HepG2 (cell line): ENCODE results near the gene TMEM238. TPM values are rescaled to one million over a fixed set of nuclear protein-coding genes. Genes with fewer than 3 reads are reported as not detected.

Experiments used
- HMGXB3 ChIP-seq: sonication (generic); formaldehyde crosslinking; IDR thresholded peaks from 2 replicates; pipeline ENCODE4 v1.4.0; 2020; ENCODE audit warnings: missing genetic modification reagents, borderline replicate concordance
- NR3C1 ChIP-seq: sonication (generic); formaldehyde crosslinking; IDR thresholded peaks from 2 replicates; pipeline ENCODE4 v1.4.0; 2020; ENCODE audit warnings: missing genetic modification reagents
- SKI ChIP-seq: fragments of 450-650 bp; IDR thresholded peaks from one replicate; pipeline ENCODE4 v1.6.1; 2018; ENCODE audit warnings: mild to moderate bottlenecking; ENCODE audit not compliant: partially characterized antibody
- SMYD3 ChIP-seq: sonication (generic); formaldehyde crosslinking; IDR thresholded peaks from 2 replicates; pipeline ENCODE4 v1.8.1; 2023; ENCODE audit warnings: mild to moderate bottlenecking, missing genetic modification reagents
- SSRP1 ChIP-seq: IDR thresholded peaks from 2 replicates; pipeline ENCODE4 v1.6.1; 2016; ENCODE audit warnings: control low read depth
- TCF7L2 ChIP-seq: IDR thresholded peaks from 2 replicates; pipeline ENCODE4 v1.6.1; 2011; ENCODE audit warnings: mild to moderate bottlenecking, low read depth, low read length, moderate library complexity
- ZC3H4 ChIP-seq: sonication (generic); formaldehyde crosslinking; IDR thresholded peaks from 2 replicates; pipeline ENCODE4 v1.4.0; 2020; ENCODE audit warnings: missing genetic modification reagents, borderline replicate concordance
- ZFP41 ChIP-seq: sonication (generic); formaldehyde crosslinking; IDR thresholded peaks from 2 replicates; pipeline ENCODE4 v1.4.0; 2020; ENCODE audit warnings: mild to moderate bottlenecking, missing genetic modification reagents, borderline replicate concordance
- ZNF282 ChIP-seq: fragments of 450-650 bp; IDR thresholded peaks from 2 replicates; pipeline ENCODE4 v1.6.1; 2018; ENCODE audit not compliant: partially characterized antibody
- ZNF3 ChIP-seq: IDR thresholded peaks from 2 replicates; pipeline ENCODE4 v1.7.0; 2017; ENCODE audit warnings: inconsistent platforms
- ZNF790 ChIP-seq: sonication (generic); formaldehyde crosslinking; IDR thresholded peaks from 2 replicates; pipeline ENCODE4 v1.8.0; 2022; ENCODE audit warnings: missing genetic modification reagents, mild to moderate bottlenecking, borderline replicate concordance
- ZSCAN29 ChIP-seq: sonication (generic); formaldehyde crosslinking; conservative IDR thresholded peaks from 2 replicates; pipeline ENCODE4 v1.4.0; 2020; ENCODE audit warnings: mild to moderate bottlenecking, missing genetic modification reagents
- polyA plus RNA-seq, 8 experiments: library from polyadenylated mRNA; depleted of rRNA in 3 of 8; stranded (reverse) in 7 of 8; unstranded in 1 of 8; fragments of >200 nt; fragmentation: Illumina TruSeq in 4 of 8; extraction: Trizol in 4 of 8; gene quantifications; 2 replicates each; pipeline versions ENCODE4 v1.2.1 to v1.2.3, GENCODE V29; 2011 to 2016; ENCODE audit warnings: low read depth in 4 of 8, missing spikeins in 1 of 8, mixed read lengths in 1 of 8; ENCODE audit not compliant: insufficient read depth in 1 of 8
- total RNA-seq, 5 experiments: library from RNA; depleted of rRNA; stranded (reverse); fragments of >200 nt; fragmentation: Illumina TruSeq; extraction: Trizol; gene quantifications; 2 replicates each; pipeline ENCODE4 v1.2.3, GENCODE V29; 2016; ENCODE audit warnings: low read depth in 1 of 5
- TF ChIP-seq, protein P1 (sequence below): sonication (generic); formaldehyde crosslinking; IDR thresholded peaks from 2 replicates; pipeline ENCODE4 v1.4.0; 2020; ENCODE audit warnings: mild to moderate bottlenecking, missing genetic modification reagents
- TF ChIP-seq, protein P2 (sequence below): sonication (generic); formaldehyde crosslinking; IDR thresholded peaks from 2 replicates; pipeline ENCODE4 v1.4.0; 2020; ENCODE audit warnings: mild to moderate bottlenecking, missing genetic modification reagents
- TF ChIP-seq, protein P3 (sequence below): sonication (generic); formaldehyde crosslinking; IDR thresholded peaks from 2 replicates; pipeline ENCODE4 v1.8.0; 2022; ENCODE audit warnings: mild to moderate bottlenecking, missing genetic modification reagents; ENCODE audit not compliant: insufficient replicate concordance

Gene TMEM238
- total and polyA plus RNA-seq, 2 of the 13 experiments (the other 11 are each of a cell fraction or from before 2014, with no cell fraction given), result not detected

GRCh38 chr19:55384920-55385723, 1.0 kb upstream of the TMEM238 start (continued):
- TF ChIP-seq, protein P1, sequence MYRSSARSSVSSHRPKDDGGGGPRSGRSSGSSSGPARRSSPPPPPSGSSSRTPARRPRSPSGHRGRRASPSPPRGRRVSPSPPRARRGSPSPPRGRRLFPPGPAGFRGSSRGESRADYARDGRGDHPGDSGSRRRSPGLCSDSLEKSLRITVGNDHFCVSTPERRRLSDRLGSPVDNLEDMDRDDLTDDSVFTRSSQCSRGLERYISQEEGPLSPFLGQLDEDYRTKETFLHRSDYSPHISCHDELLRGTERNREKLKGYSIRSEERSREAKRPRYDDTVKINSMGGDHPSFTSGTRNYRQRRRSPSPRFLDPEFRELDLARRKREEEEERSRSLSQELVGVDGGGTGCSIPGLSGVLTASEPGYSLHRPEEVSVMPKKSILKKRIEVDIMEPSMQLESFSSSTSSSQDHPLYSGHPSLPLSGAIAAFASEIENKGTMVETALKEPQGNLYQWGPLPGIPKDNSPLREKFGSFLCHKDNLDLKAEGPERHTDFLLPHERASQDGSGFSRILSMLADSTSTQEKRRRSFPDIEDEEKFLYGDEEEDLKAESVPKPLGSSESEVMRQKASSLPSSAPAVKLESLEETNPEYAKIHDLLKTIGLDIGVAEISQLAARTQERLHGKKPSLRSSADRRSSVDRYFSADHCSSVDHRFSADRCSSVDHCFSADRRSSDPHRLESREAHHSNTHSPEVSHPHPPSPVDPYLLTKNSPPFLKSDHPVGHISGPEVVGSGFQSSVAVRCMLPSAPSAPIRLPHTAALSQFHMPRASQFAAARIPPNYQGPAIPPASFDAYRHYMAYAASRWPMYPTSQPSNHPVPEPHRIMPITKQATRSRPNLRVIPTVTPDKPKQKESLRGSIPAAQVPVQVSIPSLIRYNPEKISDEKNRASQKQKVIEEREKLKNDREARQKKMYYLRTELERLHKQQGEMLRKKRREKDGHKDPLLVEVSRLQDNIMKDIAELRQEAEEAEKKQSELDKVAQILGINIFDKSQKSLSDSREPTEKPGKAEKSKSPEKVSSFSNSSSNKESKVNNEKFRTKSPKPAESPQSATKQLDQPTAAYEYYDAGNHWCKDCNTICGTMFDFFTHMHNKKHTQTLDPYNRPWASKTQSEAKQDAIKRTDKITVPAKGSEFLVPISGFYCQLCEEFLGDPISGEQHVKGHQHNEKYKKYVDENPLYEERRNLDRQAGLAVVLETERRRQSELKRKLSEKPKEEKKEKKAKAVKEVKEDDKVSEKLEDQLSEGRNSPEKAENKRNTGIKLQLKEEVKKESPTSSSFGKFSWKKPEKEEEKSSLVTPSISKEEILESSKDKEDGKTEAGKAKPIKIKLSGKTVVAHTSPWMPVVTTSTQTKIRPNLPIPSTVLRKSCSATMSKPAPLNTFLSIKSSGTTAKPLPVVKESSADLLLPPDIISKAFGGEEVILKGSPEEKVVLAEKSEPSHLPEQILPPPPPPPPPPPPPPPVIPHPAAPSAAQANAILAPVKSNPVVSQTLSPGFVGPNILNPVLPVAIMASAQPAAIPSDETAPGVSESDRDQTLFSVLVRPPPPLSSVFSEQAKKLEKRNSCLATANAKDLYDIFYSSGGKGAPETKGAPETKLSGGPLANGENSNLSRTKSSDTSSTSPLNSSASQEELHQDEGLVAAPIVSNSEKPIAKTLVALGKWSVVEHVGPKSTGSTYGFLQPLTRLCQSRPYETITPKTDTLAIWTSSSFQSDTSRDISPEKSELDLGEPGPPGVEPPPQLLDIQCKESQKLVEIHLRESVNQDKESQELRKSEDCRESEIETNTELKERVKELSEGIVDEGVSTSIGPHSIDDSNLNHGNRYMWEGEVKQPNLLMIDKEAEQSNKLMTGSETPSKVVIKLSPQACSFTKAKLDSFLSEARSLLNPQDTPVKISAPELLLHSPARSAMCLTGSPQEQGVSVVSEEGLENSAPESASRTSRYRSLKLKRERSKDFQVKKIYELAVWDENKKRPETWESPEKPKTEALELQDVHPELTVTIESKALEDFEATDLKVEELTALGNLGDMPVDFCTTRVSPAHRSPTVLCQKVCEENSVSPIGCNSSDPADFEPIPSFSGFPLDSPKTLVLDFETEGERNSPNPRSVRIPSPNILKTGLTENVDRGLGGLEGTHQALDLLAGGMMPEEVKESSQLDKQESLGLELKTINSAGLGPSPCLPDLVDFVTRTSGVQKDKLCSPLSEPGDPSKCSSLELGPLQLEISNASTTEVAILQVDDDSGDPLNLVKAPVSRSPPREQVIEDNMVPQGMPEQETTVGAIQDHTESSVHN (CRISPR knock-in tag), result no peak
- no peak for TF ChIP-seq ZFP41
- TF ChIP-seq SMYD3 (CRISPR knock-in tag), result peak; percentile 26; the same call in 1 of the 2 replicates
- no peak for TF ChIP-seq NR3C1
- TF ChIP-seq ZSCAN29, result peak; percentile 99
- TF ChIP-seq, protein P2, sequence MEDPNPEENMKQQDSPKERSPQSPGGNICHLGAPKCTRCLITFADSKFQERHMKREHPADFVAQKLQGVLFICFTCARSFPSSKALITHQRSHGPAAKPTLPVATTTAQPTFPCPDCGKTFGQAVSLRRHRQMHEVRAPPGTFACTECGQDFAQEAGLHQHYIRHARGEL (CRISPR knock-in tag), result no peak
- no peak for TF ChIP-seq SKI
- no peak for TF ChIP-seq TCF7L2
- no peak for TF ChIP-seq HMGXB3 (CRISPR knock-in tag)
- TF ChIP-seq ZNF3, result no peak
- TF ChIP-seq ZNF282, result no peak
- TF ChIP-seq, protein P3, sequence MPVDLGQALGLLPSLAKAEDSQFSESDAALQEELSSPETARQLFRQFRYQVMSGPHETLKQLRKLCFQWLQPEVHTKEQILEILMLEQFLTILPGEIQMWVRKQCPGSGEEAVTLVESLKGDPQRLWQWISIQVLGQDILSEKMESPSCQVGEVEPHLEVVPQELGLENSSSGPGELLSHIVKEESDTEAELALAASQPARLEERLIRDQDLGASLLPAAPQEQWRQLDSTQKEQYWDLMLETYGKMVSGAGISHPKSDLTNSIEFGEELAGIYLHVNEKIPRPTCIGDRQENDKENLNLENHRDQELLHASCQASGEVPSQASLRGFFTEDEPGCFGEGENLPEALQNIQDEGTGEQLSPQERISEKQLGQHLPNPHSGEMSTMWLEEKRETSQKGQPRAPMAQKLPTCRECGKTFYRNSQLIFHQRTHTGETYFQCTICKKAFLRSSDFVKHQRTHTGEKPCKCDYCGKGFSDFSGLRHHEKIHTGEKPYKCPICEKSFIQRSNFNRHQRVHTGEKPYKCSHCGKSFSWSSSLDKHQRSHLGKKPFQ (CRISPR knock-in tag), result no peak
- TF ChIP-seq SSRP1 (CRISPR knock-in tag), result no peak
- no peak for TF ChIP-seq ZNF790
- no peak; the same call in 1 of the 2 replicates for TF ChIP-seq ZC3H4 (CRISPR knock-in tag)
